Embryonic facial prominence (tissue), 1 donor: ENCODE results near the gene GRK1.

Experiments used
- DNase-seq: peaks from one replicate; pipeline ENCODE4 v3.0.0-alpha.2; 2016; ENCODE audit errors: extremely low spot score

Gene GRK1

GRCh38 chr13:113758651-113759524 is 91.9 kb downstream of the GRK1 start, which contains the start of gene TMEM255B:
Gene TMEM255B (plus strand): TSS chr13:113759226. CDS start chr13:113759270, 44 bp downstream.
- peak; percentile 47 for DNase-seq

- no peak for DNase-seq
Measured at GRCh38 chr13:113759525-113760137, 92.6 kb downstream of the GRK1 start.

- DNase-seq, result no peak
Measured at GRCh38 chr13:113761136-113761535, 94.1 kb downstream of the GRK1 start.

GRCh38 chr13:113762075-113762474 is 95.1 kb downstream of the GRK1 start:
- no peak for DNase-seq

GRCh38 chr13:113762538-113762937 is 95.5 kb downstream of the GRK1 start:
- no peak for DNase-seq

GRCh38 chr13:113763254-113763653 is 96.2 kb downstream of the GRK1 start:
- no peak for DNase-seq

GRCh38 chr13:113763961-113764792 is 97.2 kb downstream of the GRK1 start:
- no peak for DNase-seq

GRCh38 chr13:113764793-113765563 is 98.0 kb downstream of the GRK1 start:
- DNase-seq, result no peak

- DNase-seq, result no peak
Measured at GRCh38 chr13:113765564-113765910, 98.5 kb downstream of the GRK1 start.

GRCh38 chr13:113766035-113766800 is 99.2 kb downstream of the GRK1 start:
- no peak for DNase-seq

- no peak for DNase-seq
Measured at GRCh38 chr13:113767366-113767765, 100.3 kb downstream of the GRK1 start.

- no peak for DNase-seq
Measured at GRCh38 chr13:113768018-113768905, 101.2 kb downstream of the GRK1 start.

- no peak for DNase-seq
Measured at GRCh38 chr13:113769106-113769505, 102.1 kb downstream of the GRK1 start.

GRCh38 chr13:113769881-113770280 is 102.9 kb downstream of the GRK1 start:
- no peak for DNase-seq

- no peak for DNase-seq
Measured at GRCh38 chr13:113770441-113770840, 103.4 kb downstream of the GRK1 start.

GRCh38 chr13:113770937-113771336 is 103.9 kb downstream of the GRK1 start:
- DNase-seq, result no peak

GRCh38 chr13:113771709-113772331 is 104.8 kb downstream of the GRK1 start:
- DNase-seq, result no peak

GRCh38 chr13:113774177-113775107 is 107.4 kb downstream of the GRK1 start:
- DNase-seq, result no peak
